Fibroblast of the aortic adventitia (primary cell): ENCODE results near the gene SBK2. TPM values are rescaled to one million over a fixed set of nuclear protein-coding genes. Genes with fewer than 3 reads are reported as not detected.

Experiments used
- DNase-seq: peaks from one replicate; pipeline ENCODE4 v3.0.0-alpha.2; 2010; ENCODE audit warnings: low read depth
- H3K4me3 ChIP-seq: 2 replicates; pipeline ENCODE4 v1.5.1; 2011; ENCODE audit warnings: low read depth, mild to moderate bottlenecking, control low read depth, low read length, moderate library complexity
- total RNA-seq: library from RNA; depleted of rRNA; stranded (reverse); fragments of >200 nt; gene quantifications from 2 replicates; pipeline ENCODE4 v1.2.3, GENCODE V29; 2012; ENCODE audit warnings: low replicate concordance
- TF ChIP-seq, protein P1 (sequence below): IDR thresholded peaks from 2 replicates; pipeline ENCODE4 v1.5.1; 2011; ENCODE audit warnings: mild to moderate bottlenecking, low read length, control low read depth, inconsistent platforms; ENCODE audit not compliant: insufficient read depth

The SBK2 gene
- total RNA-seq, 1 donor = not detected

DNA sequence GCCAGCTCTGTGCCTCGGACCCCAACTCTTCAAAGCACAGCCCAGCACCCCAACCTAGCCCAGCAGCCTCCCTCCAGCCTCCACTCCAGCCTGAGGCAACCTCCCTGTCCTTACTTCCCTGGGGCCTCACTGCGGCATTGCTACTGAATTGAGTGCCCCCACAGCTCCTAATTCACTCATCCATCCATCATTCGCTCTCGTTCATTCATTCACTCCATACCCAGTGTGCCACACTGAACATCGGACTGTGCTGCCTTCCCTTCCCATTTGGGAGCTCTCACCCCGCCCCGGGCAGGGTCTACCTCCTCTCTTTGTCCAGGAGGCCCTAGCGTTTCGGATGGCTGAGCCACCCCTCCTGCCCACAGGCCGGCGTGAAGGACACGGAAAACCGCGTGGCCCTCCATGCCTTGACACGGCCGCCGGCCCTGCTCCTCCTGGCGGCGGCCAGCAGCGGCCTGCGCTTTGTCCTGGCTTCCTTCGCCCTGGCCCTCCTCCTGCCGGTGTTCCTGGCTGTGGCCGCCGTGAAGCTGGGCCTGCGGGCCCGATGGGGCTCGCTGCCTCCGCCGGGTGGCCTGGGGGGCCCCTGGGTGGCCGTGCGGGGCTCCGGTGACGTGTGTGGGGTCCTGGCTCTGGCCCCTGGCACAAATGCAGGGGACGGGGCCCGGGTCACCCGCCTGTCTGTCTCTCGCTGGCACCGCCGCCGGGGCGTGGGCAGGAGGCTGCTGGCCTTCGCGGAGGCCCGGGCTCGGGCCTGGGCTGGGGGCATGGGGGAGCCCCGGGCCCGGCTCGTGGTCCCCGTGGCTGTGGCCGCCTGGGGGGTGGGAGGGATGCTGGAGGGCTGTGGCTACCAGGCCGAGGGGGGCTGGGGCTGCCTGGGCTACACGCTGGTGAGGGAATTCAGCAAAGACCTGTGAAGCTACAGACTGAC, 50.6 kb downstream of the SBK2 start:
- H3K4me3 ChIP-seq = peak overlapping the region; percentile 81
- TF ChIP-seq, protein P1, sequence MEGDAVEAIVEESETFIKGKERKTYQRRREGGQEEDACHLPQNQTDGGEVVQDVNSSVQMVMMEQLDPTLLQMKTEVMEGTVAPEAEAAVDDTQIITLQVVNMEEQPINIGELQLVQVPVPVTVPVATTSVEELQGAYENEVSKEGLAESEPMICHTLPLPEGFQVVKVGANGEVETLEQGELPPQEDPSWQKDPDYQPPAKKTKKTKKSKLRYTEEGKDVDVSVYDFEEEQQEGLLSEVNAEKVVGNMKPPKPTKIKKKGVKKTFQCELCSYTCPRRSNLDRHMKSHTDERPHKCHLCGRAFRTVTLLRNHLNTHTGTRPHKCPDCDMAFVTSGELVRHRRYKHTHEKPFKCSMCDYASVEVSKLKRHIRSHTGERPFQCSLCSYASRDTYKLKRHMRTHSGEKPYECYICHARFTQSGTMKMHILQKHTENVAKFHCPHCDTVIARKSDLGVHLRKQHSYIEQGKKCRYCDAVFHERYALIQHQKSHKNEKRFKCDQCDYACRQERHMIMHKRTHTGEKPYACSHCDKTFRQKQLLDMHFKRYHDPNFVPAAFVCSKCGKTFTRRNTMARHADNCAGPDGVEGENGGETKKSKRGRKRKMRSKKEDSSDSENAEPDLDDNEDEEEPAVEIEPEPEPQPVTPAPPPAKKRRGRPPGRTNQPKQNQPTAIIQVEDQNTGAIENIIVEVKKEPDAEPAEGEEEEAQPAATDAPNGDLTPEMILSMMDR = peak; percentile 63
- DNase-seq = peak; percentile 46

DNA sequence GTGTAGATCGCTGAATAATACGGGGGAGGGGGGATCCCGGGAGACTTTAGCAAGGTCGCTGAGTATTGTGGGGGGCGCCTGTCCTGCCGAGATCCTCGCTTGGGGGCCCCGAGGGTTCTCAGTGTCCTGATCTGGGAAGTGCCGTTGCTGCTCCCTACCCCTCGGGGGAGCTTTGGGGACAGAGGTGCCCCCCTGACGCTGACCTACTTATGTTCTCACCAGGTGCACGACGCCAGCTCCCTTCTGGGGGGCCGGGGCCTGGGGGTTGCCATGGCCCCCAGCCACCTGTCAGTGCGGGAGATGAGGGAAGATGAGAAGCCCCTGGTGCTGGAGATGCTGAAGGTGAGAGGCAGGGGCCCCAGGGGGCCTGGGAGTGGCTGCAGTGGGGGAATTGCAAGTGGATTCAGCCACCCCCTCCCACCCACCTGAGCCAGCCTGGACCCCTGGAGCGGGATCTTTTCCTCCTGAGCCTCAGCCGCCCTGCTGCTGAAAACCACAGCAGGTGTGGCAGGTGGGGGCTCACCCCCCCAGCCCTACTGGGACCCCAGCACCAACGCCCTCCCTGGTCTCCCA, 51.4 kb downstream of the SBK2 start:
- DNase-seq = no peak
- TF ChIP-seq, protein P1 = no peak
- H3K4me3 ChIP-seq = peak overlapping the region; percentile 81

DNA sequence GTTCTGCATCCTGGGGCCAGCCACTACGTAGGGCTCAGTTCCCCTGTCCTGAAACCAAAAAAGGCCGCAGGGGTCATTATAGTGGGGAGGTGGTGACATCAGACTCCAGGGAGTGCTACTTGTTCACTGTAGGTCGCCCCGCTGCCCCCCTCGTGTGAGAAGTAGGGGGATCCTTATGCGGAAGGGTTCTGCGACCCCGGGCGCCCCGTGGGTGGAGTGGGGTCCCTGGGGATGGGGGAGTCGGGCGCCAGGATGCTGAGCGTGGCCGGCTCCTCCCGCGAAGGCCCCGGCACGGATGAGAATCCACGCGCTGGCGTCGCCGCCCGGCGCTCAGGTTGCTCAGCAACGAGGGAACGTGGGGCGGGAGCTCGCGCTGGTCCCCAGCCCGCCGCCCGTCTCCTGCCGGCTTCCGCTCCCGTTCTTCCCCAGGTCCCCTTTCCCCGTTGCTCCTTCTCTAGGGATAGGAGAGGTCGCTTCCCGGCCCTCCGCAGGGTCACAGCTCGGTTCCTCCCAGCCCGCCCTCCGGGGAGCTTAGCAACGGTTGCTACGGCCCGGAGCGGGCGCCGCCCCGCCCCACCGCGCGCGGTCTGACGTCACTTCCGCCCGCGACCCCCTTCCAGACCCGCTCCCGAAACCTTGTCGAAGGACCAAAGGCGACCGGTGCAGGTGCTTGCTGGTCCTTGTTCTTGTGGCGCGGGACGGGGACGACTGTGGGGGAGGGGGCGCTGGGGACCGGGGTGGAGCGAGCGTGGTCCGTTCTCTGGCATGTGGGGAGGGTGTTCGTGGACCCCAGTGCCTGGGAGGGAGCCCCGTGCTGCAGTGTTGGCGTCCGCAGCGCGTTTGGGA, 52.1 kb downstream of the SBK2 start, which contains the start of gene NAT14:
Gene NAT14, plus strand, starts transcription at position 596 of the 846 bp plus-strand sequence. CDS start 521 bp downstream, outside the sequence.
- peak; percentile 48 for DNase-seq
- TF ChIP-seq, protein P1 = no peak
- peak within 1 kb of the TSS; percentile 81 for H3K4me3 ChIP-seq

DNA sequence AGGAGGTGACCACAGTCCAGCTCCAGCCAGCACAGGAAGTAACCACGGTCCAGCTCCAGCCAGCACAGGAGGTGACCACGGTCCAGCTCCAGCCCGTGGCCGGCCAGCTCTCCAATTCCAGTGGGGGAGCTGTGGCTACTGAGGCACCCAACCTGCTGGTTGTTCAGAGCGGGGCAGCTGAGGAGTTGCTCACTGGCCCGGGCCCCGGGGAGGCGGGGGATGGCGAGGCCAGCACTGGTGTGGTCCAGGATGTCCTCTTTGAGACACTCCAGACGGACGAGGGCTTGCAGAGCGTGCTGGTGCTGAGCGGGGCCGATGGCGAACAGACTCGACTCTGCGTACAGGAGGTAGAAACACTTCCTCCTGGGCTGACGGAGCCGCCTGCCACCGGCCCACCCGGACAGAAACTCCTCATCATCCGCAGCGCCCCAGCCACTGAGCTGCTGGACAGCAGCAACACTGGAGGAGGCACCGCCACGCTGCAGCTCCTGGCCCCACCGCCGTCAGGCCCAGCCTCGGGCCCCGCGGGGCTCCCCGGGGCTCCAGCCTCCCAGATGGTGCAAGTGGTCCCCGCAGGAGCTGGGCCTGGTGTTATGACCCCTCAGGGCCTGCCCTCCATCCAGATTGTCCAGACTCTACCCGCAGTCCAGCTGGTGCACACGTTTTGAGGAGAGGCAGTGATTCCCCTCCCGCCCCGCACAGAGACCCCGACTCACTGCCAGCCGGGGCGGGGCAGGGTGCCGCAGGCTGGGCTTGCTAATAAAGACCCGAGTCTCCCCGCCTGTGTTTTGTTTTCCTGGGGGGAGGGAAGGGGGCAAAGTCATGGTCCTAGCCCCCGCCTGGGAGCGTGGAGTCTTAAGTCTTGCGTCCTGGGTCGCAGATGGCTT, 53.0 kb downstream of the SBK2 start:
- no peak for DNase-seq
- TF ChIP-seq, protein P1 = no peak
- H3K4me3 ChIP-seq = peak overlapping the region; percentile 81

DNA sequence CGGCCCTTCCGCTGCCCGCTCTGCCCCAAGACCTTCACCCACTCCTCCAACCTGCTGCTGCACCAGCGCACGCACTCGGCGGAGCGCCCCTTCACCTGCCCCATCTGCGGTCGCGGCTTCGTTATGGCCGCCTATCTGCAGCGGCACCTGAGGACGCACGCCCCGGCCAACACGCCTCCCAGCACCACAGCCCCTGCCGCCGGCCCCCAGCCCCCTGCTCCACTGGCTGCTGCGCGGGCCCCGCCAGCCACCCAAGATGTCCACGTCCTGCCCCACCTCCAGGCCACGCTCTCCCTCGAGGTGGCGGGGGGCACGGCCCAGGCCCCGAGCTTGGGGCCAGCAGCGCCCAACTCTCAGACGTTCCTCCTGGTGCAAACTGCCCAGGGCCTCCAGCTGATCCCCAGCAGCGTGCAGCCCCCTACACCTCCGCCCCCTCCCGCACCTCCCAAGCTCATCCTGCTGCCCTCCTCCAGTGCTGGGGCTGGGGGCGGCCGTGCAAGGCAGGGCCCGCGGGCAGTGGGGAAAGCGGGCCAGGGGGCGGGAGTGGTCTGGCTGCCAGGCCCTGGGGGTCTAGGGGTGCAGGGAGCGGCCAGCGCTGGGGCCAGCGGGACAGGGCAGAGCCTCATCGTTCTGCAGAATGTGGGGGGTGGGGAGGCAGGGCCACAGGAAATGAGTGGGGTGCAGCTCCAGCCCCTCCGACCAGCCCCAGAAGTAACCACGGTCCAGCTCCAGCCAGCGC, 53.8 kb downstream of the SBK2 start:
- DNase-seq = no peak
- no peak overlapping the region for H3K4me3 ChIP-seq
- TF ChIP-seq, protein P1 = no peak
